HEK293T (cell line): ENCODE data around the gene PAQR5.

ENCODE experiments used
- ARNT ChIP-seq: fragments of 450-650 bp; IDR thresholded peaks from 2 replicates; pipeline ENCODE4 v1.6.1; 2017; ENCODE audit warnings: mild to moderate bottlenecking
- BHLHE40 ChIP-seq: fragments of 450-650 bp; IDR thresholded peaks from 2 replicates; pipeline ENCODE4 v1.6.1; 2016; ENCODE audit warnings: mild to moderate bottlenecking, moderate library complexity, borderline replicate concordance
- FOXM1 ChIP-seq: fragments of 450-650 bp; IDR thresholded peaks from 2 replicates; pipeline ENCODE4 v1.6.1; 2017; ENCODE audit warnings: mild to moderate bottlenecking, borderline replicate concordance
- HDGF ChIP-seq: fragments of 450-650 bp; IDR thresholded peaks from 2 replicates; pipeline ENCODE4 v1.6.1; 2017; ENCODE audit warnings: antibody characterized with exemption, borderline replicate concordance
- L3MBTL2 ChIP-seq: fragments of 450-650 bp; conservative IDR thresholded peaks from 2 replicates; pipeline ENCODE4 v1.6.1; 2016; ENCODE audit warnings: mild to moderate bottlenecking
- LEF1 ChIP-seq: fragments of 450-650 bp; IDR thresholded peaks from 2 replicates; pipeline ENCODE4 v1.6.1; 2017; ENCODE audit warnings: mild to moderate bottlenecking, borderline replicate concordance
- SP1 ChIP-seq: fragments of 450-650 bp; IDR thresholded peaks from 2 replicates; pipeline ENCODE4 v1.6.1; 2017
- SUZ12 ChIP-seq: fragments of 450-650 bp; IDR thresholded peaks from 2 replicates; pipeline ENCODE4 v1.6.1; 2016; ENCODE audit warnings: mild to moderate bottlenecking
- TARDBP ChIP-seq: fragments of 450-650 bp; IDR thresholded peaks from 2 replicates; pipeline ENCODE4 v1.6.1; 2016
- ZNF384 ChIP-seq: fragments of 450-650 bp; IDR thresholded peaks from 2 replicates; pipeline ENCODE4 v1.6.1; 2016

- TF ChIP-seq HDGF (no peak), L3MBTL2 (no peak), SUZ12 (no peak), SP1 (no peak), TARDBP (no peak), BHLHE40 (no peak), FOXM1 (no peak), LEF1 (no peak), ZNF384 (no peak), ARNT (no peak)
These were observed 116.7 kb downstream of the PAQR5 start for GRCh38 chr15:69415381-69415780.
